Small intestine (tissue), 7 donors: ENCODE results near the gene WDR43. TPM values are rescaled to one million over a fixed set of nuclear protein-coding genes. Genes with fewer than 3 reads are reported as not detected.

Experiments used
- DNase-seq, 2 donors: peaks; one replicate each; pipeline versions ENCODE4 v3.0.0 to v3.0.0-alpha.2; 2013
- FAIRE-seq: peaks from 2 replicates; lab custom pipeline; 2012; peaks lifted over from hg19 to GRCh38; lab: Jason Lieb, UNC
- H3K27ac ChIP-seq, 3 donors: one replicate each; pipeline ENCODE4 v1.5.1; 2013; ENCODE audit warnings: low read length in 2 of 3, mild to moderate bottlenecking in 2 of 3, control low read depth in 1 of 3, inconsistent platforms in 1 of 3, low read depth in 1 of 3, moderate library complexity in 1 of 3
- H3K27me3 ChIP-seq, 3 donors: one replicate each; pipeline ENCODE4 v1.6.1; 2013; ENCODE audit warnings: low read length in 3 of 3, inconsistent platforms in 1 of 3; ENCODE audit not compliant: control insufficient read depth in 3 of 3, insufficient read depth in 3 of 3
- H3K36me3 ChIP-seq, 3 donors: one replicate each; pipeline ENCODE4 v1.6.1; 2013; ENCODE audit warnings: low read length in 3 of 3, inconsistent platforms in 1 of 3, low read depth in 1 of 3, mild to moderate bottlenecking in 1 of 3, moderate library complexity in 1 of 3; ENCODE audit not compliant: control insufficient read depth in 3 of 3, insufficient read depth in 2 of 3
- H3K4me1 ChIP-seq, 3 donors: one replicate each; pipeline ENCODE4 v1.6.1; 2013; ENCODE audit warnings: low read length in 2 of 3, inconsistent platforms in 1 of 3, low read depth in 1 of 3, mild to moderate bottlenecking in 1 of 3, moderate library complexity in 1 of 3; ENCODE audit not compliant: control insufficient read depth in 3 of 3, insufficient read depth in 2 of 3
- H3K4me3 ChIP-seq, 3 donors: one replicate each; pipeline ENCODE4 v1.5.1; 2013; ENCODE audit warnings: low read length in 3 of 3, control low read depth in 1 of 3, inconsistent platforms in 1 of 3, low read depth in 1 of 3, mild to moderate bottlenecking in 1 of 3, moderate library complexity in 1 of 3
- H3K9me3 ChIP-seq, 2 donors: one replicate each; pipeline ENCODE4 v1.6.1; 2013; ENCODE audit warnings: low read depth in 1 of 2, low read length in 1 of 2; ENCODE audit not compliant: control insufficient read depth in 2 of 2, insufficient read depth in 1 of 2
- WGBS, 3 donors: extraction: QIAGEN DNeasy Blood & Tissue Kit; methylation state at CpG; one replicate each; pipeline ENCODE4 v1.1.7; 2013; 5-methylcytosine and 5-hydroxymethylcytosine counted together
- polyA plus RNA-seq, 4 donors: library from polyadenylated mRNA; stranded (reverse) in 3 of 4; unstranded in 1 of 4; fragments of 200-250 nt in 3 of 4; fragments of 120-200 nt in 1 of 4; gene quantifications; one replicate each; pipeline versions ENCODE4 v1.2.1 to v1.2.3, GENCODE V29; 2013
- donor health status: healthy with polysubstance abuse.
- donor health status: control.
- donor health status: control.
- donor health status: Bipolar disorder and iron deficiency.
- donor health status: healthy.

Gene WDR43
- polyA plus RNA-seq, 4 donors = 10.5 to 31.4 (median 15.1) TPM

GRCh38 chr2:28926847-28927246 lies 32.4 kb downstream of the WDR43 start:
- FAIRE-seq (no peak), DNase-seq (no peak)
- no peaks in the 10 kb centered on the region for H3K9me3 ChIP-seq
- 91 to 93% (median 92%) methylated on average over 4 of the region's 4 CpGs for WGBS, 3 donors
- peaks cover 14 to 26% (median 25%) of the 10 kb centered on the region in 3 donors for H3K36me3 ChIP-seq
- no peaks in the 10 kb centered on the region for H3K4me1 ChIP-seq
- no peak overlapping the region for H3K4me3 ChIP-seq
- H3K27me3 ChIP-seq = no peaks in the 10 kb centered on the region
- no peak overlapping the region for H3K27ac ChIP-seq

GRCh38 chr2:28927469-28927868 lies 33.0 kb downstream of the WDR43 start:
- Histone ChIP-seq H3K36me3 (peaks cover 14 to 26% (median 24%) of the 10 kb centered on the region in 3 donors), H3K27me3 (no peaks in the 10 kb centered on the region), H3K4me1 (no peaks in the 10 kb centered on the region), H3K27ac (no peak overlapping the region), H3K4me3 (no peak overlapping the region), H3K9me3 (no peaks in the 10 kb centered on the region)
- FAIRE-seq (no peak), DNase-seq (no peak)
- WGBS, 3 donors = 89 to 97% (median 97%) methylated on average over 2 of the region's 2 CpGs

GRCh38 chr2:28927878-28928277 lies 33.4 kb downstream of the WDR43 start:
- H3K27me3 ChIP-seq = no peaks in the 10 kb centered on the region
- no peaks in the 10 kb centered on the region for H3K9me3 ChIP-seq
- FAIRE-seq (no peak), DNase-seq (no peak)
- H3K27ac ChIP-seq = no peak overlapping the region
- H3K36me3 ChIP-seq = peaks cover 14 to 25% (median 24%) of the 10 kb centered on the region in 3 donors
- WGBS, 3 donors = 92 to 100% (median 96%) methylated on average over 1 of the region's 1 CpG
- H3K4me3 ChIP-seq = no peak overlapping the region
- no peaks in the 10 kb centered on the region for H3K4me1 ChIP-seq

- H3K4me1 ChIP-seq = no peaks in the 10 kb centered on the region
- H3K27me3 ChIP-seq = no peaks in the 10 kb centered on the region
- WGBS, 3 donors = 81 to 91% (median 88%) methylated on average over 4 of the region's 4 CpGs
- peaks cover 12 to 22% (median 17%) of the 10 kb centered on the region in 3 donors for H3K36me3 ChIP-seq
- DNase-seq = no peak
- no peak for FAIRE-seq
- no peaks in the 10 kb centered on the region for H3K9me3 ChIP-seq
- no peak overlapping the region for H3K4me3 ChIP-seq
- no peak overlapping the region for H3K27ac ChIP-seq
Measured at GRCh38 chr2:28929581-28929980, 35.1 kb downstream of the WDR43 start.

- Histone ChIP-seq H3K27me3 (no peaks in the 10 kb centered on the region), H3K36me3 (peaks cover 9 to 22% (median 16%) of the 10 kb centered on the region in 3 donors), H3K9me3 (no peaks in the 10 kb centered on the region), H3K4me3 (no peak overlapping the region), H3K27ac (no peak overlapping the region), H3K4me1 (no peaks in the 10 kb centered on the region)
- DNase-seq (no peak), FAIRE-seq (peak; percentile 30)
- 77 to 85% (median 83%) methylated on average over 1 of the region's 1 CpG for WGBS, 3 donors
Measured at GRCh38 chr2:28930205-28930604, 35.7 kb downstream of the WDR43 start.

GRCh38 chr2:28934769-28935168 lies 40.3 kb downstream of the WDR43 start:
- Histone ChIP-seq H3K27ac (no peak overlapping the region), H3K4me3 (no peak overlapping the region), H3K36me3 (peaks cover 2 to 22% (median 8%) of the 10 kb centered on the region in 3 donors), H3K9me3 (no peaks in the 10 kb centered on the region), H3K4me1 (no peaks in the 10 kb centered on the region), H3K27me3 (no peaks in the 10 kb centered on the region)
- no peak for DNase-seq
- WGBS, 3 donors = 95 to 98% (median 97%) methylated on average over 2 of the region's 2 CpGs
- no peak for FAIRE-seq

GRCh38 chr2:28941008-28941407 lies 46.5 kb downstream of the WDR43 start:
- H3K4me3 ChIP-seq = no peak overlapping the region
- FAIRE-seq (no peak), DNase-seq (no peak)
- H3K36me3 ChIP-seq = peaks cover 14 to 29% (median 18%) of the 10 kb centered on the region in 3 donors
- no peaks in the 10 kb centered on the region for H3K9me3 ChIP-seq
- H3K4me1 ChIP-seq = no peaks in the 10 kb centered on the region
- WGBS, 3 donors = 71 to 85% (median 85%) methylated on average over 3 of the region's 3 CpGs
- H3K27me3 ChIP-seq = no peaks in the 10 kb centered on the region
- H3K27ac ChIP-seq = no peak overlapping the region

GRCh38 chr2:28944535-28945248 lies 50.2 kb downstream of the WDR43 start:
- H3K27me3 ChIP-seq = no peaks in the 10 kb centered on the region
- H3K36me3 ChIP-seq = peaks cover 12 to 26% (median 22%) of the 10 kb centered on the region in 3 donors
- H3K4me3 ChIP-seq = no peak overlapping the region
- no peak for DNase-seq
- no peaks in the 10 kb centered on the region for H3K4me1 ChIP-seq
- no peak for FAIRE-seq
- 91 to 94% (median 92%) methylated on average over 14 of the region's 14 CpGs for WGBS, 3 donors
- peaks cover 0 to 9% of the 10 kb centered on the region in 2 donors for H3K9me3 ChIP-seq
- no peak overlapping the region for H3K27ac ChIP-seq
